ENCODE results near the gene TSR3. TPM values are rescaled to one million over a fixed set of nuclear protein-coding genes. Genes with fewer than 3 reads are reported as not detected.

The TSR3 gene
- total RNA-seq, result 50.3 and 63.9 TPM in 2 replicates

DNA sequence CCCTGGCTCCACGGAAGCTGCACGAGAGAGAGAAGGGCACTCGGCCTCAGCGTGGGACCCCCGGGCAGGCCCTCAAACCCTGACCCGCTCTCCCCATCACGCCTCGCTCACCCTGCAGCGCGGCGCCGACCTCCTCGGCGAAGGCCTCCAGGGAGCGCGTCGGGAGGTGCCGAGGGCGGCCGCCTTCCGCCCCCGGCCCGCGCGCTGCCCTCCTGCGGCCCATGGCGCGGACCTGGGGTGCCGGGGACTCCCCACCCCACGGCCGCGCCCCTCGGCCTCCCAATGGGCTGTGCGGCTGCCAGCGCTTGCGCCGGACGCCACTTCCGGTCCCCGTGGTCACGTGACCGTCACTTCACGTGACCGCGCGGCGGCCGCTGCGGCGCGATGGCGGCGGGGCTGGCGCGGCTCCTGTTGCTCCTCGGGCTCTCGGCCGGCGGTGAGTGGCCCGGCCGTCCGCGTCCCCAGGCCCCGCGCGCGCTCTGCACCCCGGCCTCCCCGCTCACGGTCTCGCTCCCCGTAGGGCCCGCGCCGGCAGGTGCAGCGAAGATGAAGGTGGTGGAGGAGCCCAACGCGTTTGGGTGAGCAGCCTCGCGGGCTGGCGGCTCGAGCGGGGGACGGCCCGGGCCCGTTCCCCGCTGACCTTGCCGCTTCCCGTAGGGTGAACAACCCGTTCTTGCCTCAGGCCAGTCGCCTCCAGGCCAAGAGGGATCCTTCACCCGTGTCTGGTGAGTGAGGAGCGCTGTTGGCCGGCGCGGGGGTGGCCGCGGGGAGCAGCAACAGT is at the start of gene TSR3, which contains the start of gene GNPTG:
TSS of gene TSR3 (minus strand) at position 297 of the 781 bp plus-strand sequence. CDS start at position 223, 74 bp downstream.
TSS of gene GNPTG (plus strand) at position 350 of the 781 bp plus-strand sequence. CDS start at position 385, 35 bp downstream.

DNA sequence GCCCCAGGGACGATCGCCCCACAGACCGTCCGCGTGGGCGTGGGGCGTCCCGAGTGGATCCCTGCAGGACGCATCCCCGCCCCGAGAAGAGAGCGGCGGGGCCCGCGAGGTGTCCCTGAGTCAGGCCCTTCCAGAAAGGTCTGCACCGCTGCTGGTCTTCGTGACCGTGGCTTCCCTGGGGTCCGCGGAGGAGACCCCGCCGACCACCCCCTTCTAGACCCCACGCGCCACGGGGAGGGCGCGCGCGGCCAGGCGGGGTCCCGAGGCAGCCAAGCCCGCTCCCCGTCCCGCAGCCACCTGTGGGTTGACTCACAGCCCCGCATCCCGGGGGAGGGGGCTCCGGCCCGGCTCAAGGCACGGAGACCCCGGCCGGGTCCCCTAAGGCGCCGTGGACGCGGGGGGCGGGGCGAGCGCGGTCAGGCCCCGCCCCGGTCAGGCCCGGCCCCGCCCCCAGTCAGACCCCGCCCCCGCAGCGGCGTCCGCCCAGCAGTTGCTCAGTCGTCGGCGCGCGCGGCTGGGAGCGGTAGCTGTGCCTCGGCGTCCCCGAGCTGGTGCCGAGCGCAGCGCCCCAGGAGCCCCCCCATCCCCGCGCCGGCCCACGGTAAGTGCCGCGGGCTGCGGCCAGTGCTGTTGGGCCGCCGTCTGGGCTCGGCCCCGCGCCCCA is 18.4 kb downstream of the TSR3 start, which contains the start of gene BAIAP3:
TSS of gene BAIAP3 (plus strand) at position 497 of the 664 bp plus-strand sequence. CDS start 4,905 bp downstream, outside the sequence.

DNA sequence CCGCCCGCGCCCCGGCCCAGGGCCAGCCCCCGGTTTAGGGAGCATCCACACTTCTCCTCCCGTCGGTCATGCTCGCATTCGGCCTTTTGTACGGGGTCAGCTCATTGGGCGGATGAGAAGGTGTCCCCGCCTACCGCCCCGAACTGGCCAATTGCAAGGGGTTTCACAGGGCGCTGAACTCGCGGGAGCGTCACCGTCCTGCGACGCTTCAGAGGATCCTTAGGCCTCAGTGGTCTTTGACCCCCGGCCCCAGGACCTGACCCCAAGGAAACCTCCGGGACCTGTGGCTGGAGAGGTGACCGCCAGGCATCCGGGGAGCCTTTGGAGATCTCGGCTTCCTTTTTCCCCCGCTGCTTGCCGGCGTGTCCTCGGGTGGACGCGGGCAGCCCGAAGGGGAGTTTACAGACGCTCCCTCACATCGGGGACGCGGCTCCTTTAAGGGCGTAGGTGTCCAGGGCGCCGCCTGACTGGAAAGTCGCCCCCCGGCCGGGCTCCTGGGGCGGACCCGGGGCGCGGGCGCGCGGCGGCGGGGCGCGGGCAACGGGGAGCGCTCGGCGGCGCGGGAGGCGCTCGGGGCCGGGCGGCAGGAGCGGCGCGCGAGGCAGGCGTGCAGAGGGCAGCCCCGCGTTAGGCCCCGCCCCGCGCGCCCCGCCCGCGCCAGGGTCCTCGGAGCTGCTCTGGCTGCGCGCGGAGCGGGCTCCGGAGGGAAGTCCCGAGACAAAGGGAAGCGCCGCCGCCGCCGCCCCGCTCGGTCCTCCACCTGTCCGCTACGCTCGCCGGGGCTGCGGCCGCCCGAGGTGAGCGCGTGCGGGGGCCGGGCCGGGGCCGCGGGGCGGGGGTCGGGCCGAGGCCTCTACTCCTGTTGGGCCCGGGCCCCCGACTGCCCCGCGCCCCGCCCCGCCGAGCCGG is 42.4 kb downstream of the TSR3 start, which contains the start of gene UBE2I:
TSS of gene UBE2I (plus strand) at position 660 of the 909 bp plus-strand sequence. CDS start 4,395 bp downstream, outside the sequence.

Other genes starting within 250 kb of the TSR3 start
- 1.3 and 1.4 TPM in 2 replicates for gene CACNA1H, start 198.8 kb downstream of the TSR3 start, total RNA-seq
- gene TPSG1, start 126.6 kb downstream of the TSR3 start, total RNA-seq, result not detected in 2 replicates
- not detected in 2 replicates for gene TPSB2, start 121.7 kb downstream of the TSR3 start, total RNA-seq
- not detected in 2 replicates for gene TPSAB1, start 111.2 kb downstream of the TSR3 start, total RNA-seq
- gene TPSD1, start 95.8 kb downstream of the TSR3 start, total RNA-seq, result not detected in 2 replicates
- gene UBE2I, start 42.2 kb downstream of the TSR3 start, total RNA-seq, result 30.3 and 45.2 TPM in 2 replicates
- 0.28 TPM in 2 replicates for gene BAIAP3, start 18.2 kb downstream of the TSR3 start, total RNA-seq
- 40.2 and 60.1 TPM in 2 replicates for gene GNPTG, start 53 bp upstream of the TSR3 start, total RNA-seq
- 5.3 and 6.7 TPM in 2 replicates for gene UNKL, start 62.8 kb upstream of the TSR3 start, total RNA-seq
- 14.4 and 15.9 TPM in 2 replicates for gene UQCC4, start 68.9 kb upstream of the TSR3 start, total RNA-seq
- not detected in 2 replicates for gene PERCC1, start 79.2 kb upstream of the TSR3 start, total RNA-seq
- 0.14 and 0.28 TPM in 2 replicates for gene CCDC154, start 92.7 kb upstream of the TSR3 start, total RNA-seq
- 50.6 and 91.4 TPM in 2 replicates for gene CLCN7, start 123.2 kb upstream of the TSR3 start, total RNA-seq
- gene PTX4, start 137.1 kb upstream of the TSR3 start, total RNA-seq, result 0.09 TPM in 1 of 2 replicates, not detected in the other
- 7.1 and 9.9 TPM in 2 replicates for gene TELO2, start 141.5 kb upstream of the TSR3 start, total RNA-seq
- 13.0 and 14.1 TPM in 2 replicates for gene TMEM204, start 181.8 kb upstream of the TSR3 start, total RNA-seq